GM18909 (cell line): Measurements from ENCODE around the gene COL11A1.
A peak's percentile ranks its signal among the peaks of the same experiment; 100 is the strongest.
"Not testable (repeated sequence)": the region's sequence is repeated elsewhere in the genome, so short reads cannot be mapped to it uniquely, and the experiment has no call there.

Source experiments
- ATAC-seq: cut with Tn5 transposase; IDR thresholded peaks from one replicate; pipeline ENCODE4 v1.9.1; 2021; ENCODE audit warnings: mild to moderate bottlenecking; ENCODE audit not compliant: unreplicated experiment, poor library complexity

Gene COL11A1

GRCh38 chr1:103087256-103087655 lies 21.1 kb downstream of the COL11A1 start:
- ATAC-seq, result no peak

DNA sequence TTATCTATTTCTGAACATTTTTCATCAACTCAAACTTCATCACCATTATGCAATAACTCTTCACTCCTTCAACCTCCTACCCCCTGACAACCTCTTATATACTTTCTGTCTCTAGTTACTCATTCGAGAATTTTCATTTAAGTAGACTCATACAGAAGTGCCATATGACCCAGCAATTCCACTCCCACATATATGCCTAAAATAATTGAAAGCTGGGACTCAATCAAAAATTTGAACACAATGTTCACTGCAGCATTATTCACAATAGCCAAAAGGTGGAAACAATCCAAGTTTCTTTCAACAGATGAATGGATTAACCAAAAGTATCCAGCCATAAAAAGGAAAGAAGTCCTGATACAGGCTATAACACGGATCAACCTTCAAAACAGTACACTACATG lies 24.1 kb downstream of the COL11A1 start:
- no peak for ATAC-seq

GRCh38 chr1:103075316-103076000 lies 32.9 kb downstream of the COL11A1 start:
- ATAC-seq, result no peak

- no peak for ATAC-seq
These were observed 34.1 kb downstream of the COL11A1 start for GRCh38 chr1:103074224-103074623.

- no peak for ATAC-seq
These were observed 39.1 kb downstream of the COL11A1 start for GRCh38 chr1:103069201-103069600.

GRCh38 chr1:103063921-103064320 lies 44.4 kb downstream of the COL11A1 start:
- ATAC-seq, result no peak

DNA sequence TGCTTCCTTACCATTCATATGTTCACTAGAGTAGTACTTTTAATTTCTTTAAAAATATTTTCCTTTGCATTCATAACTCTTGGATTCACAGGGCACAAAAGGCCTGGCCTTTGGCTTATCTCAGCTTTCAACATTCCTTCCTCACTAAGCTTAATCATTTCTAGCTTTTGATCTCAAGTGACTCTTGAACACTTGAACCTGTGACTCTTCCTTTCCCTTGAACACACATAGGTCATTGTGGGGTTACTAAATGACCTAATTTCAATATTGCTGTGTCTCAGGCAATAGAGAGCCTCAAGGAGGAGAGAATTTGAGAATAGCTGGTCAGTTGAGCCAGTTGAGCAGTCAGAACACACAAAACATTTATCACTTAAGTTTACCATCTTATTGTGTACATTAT lies 49.9 kb downstream of the COL11A1 start:
- no peak for ATAC-seq

DNA sequence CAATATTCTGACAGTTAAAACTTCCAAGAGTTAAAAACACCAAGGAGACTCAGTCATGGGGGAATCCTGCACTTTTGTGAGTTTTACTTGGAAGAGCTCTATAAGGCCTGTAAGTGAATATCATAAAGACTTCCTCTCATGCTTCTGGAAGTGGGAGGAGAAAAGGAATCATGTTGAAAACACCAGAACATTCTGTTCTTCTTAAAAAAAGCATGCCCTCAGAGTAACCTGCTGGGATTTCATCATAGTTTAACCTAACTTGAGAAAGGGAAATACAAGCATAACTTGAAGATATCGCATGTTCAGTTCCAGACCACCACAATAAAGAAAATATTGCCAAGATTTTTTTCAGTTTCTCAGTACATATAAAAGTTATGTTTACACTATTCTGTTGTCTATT lies 51.9 kb downstream of the COL11A1 start:
- no peak for ATAC-seq

DNA sequence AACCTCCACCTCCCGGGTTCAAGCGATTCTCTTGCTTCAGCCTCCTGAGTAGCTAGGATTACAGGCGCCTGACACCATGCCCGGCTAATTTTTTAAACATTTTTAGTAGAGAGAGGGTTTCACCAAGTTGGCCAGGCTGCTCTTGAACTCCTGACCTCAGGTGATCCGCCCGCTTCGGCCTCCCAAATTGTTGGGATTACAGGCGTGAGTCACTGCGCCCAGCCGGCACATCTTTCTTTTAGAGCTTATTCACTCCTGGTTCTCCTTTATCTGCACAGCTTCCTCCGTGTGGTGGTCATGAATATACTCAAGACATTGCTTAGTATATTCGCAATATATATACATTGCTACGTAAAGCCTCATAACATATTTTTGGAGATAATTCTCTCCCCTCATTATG lies 80.2 kb downstream of the COL11A1 start:
- not testable (repeated sequence) for ATAC-seq

GRCh38 chr1:103025858-103026409 lies 82.4 kb downstream of the COL11A1 start:
- no peak for ATAC-seq

DNA sequence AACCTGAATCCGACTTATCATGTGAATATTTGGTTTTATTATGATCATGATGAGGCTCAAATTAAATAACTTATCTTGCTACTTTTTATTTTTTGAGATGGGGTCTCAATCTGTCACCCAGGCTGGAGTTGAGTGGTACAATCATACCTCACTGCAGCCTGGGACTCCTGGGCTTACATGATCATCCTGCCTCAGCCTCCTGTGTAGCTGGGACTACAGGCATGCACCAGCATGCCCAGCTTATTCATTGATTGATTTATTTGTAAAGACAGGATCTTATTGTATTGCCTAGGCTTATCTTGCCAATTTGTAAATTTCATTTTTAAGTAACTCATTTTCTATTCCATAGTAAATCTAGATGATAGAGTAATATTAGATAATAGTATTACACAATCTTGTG lies 84.3 kb downstream of the COL11A1 start:
- ATAC-seq, result no peak

DNA sequence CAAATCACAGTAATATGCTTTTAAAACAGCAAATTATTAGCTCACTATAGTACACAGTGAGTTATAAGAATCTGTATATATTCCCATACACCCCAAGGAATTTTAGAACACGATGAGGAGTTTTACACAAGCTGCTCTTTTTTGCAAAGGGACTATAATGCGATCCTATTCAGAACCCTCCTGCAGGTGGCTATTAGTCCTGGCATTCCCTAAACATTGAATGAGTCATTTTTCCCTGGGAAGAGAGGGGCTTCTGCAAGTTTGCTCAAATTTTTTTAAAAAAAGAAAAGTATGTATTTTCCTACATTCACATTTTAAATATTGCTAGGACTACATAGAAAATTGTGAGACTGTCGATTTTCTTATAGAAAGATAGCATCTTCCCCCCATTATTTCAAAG lies 106.3 kb downstream of the COL11A1 start:
- no peak for ATAC-seq

- no peak for ATAC-seq
These were observed 129.4 kb downstream of the COL11A1 start for GRCh38 chr1:102978874-102979273.

- no peak for ATAC-seq
These were observed 131.0 kb downstream of the COL11A1 start for GRCh38 chr1:102977292-102977691.

- peak; percentile 54 for ATAC-seq
These were observed 137.7 kb downstream of the COL11A1 start for GRCh38 chr1:102970496-102971078.

DNA sequence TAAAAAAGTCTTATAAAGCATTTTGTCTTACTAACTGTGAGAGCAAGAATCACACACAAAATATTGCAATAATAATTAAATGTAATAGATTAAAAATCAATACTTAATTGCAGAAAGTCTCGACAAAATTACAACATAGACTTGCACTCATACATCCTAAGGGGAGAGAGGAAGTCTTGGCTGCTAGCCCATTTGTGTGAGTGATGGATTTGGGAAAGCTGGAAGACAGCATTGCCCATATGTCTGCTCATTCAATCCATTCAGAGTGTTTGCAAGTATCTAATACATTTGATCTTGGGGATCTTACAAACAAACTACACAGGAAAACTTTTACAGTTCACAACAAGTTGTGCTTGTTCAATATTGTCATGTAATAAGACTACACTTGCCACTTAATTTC lies 140.5 kb downstream of the COL11A1 start:
- ATAC-seq, result no peak

DNA sequence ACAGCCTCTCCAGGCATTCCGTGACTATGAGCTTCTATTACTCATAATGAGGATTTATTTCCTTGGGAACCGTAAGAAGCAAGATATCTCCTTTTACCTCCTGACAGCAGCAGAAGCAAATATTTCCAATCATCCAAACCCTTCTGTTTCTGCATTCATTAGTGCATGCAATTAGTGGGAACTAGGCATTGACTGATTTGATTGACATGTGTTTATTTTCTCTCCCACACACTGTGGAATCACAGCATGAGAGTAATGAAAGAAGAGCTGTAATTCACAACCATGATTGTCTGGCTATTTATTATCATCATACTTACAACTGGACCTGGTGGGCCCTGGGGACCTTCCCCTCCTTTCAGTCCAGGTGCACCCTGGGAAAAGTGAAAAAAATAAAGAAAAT lies 146.8 kb downstream of the COL11A1 start:
- no peak for ATAC-seq

- ATAC-seq, result no peak
These were observed 153.7 kb downstream of the COL11A1 start for GRCh38 chr1:102954576-102954975.

GRCh38 chr1:102952400-102952799 lies 155.9 kb downstream of the COL11A1 start:
- no peak for ATAC-seq

GRCh38 chr1:102942324-102942723 lies 166.0 kb downstream of the COL11A1 start:
- ATAC-seq, result no peak

GRCh38 chr1:102941366-102941947 lies 166.9 kb downstream of the COL11A1 start:
- ATAC-seq, result no peak

GRCh38 chr1:102937401-102937800 lies 170.9 kb downstream of the COL11A1 start:
- ATAC-seq, result no peak
